ENCODE data around the gene ITGA11. TPM values are rescaled to one million over a fixed set of nuclear protein-coding genes. Genes with fewer than 3 reads are reported as not detected.
A peak's percentile ranks its signal among the peaks of the same experiment; 100 is the strongest.

Gene ITGA11
- total RNA-seq = 6.3 and 8.7 TPM in 2 replicates

GRCh38 chr15:68431792-68432401 lies at the start of gene ITGA11:
ITGA11 (minus strand) TSS chr15:68432163; CDS start chr15:68432066, 97 bp downstream.
- peak; percentile 64 to 78 for DNase-seq (ENCODE audit: low read depth in 2 of 2)

DNA sequence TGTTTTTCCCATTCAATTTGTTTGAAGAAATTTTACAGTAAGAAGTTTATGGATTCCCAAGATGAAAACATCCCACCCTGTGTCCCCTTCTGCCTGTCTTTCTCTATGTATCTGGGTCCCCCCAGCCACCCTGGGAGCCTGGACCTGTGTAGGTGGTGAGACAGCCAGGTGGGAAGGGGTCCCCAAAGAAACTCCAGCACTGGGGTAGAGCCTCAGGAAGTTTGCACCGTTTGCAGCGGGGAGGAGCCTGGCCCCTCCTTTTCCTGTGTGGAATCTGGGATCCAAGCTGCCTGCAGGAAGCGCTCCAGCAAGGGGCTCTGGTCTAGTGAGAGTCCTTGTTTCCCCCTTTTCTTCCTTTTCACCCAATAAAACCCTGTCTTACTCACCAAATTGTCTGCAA lies 49.4 kb upstream of the ITGA11 start:
- no peak for DNase-seq (ENCODE audit: low read depth in 2 of 2)

DNA sequence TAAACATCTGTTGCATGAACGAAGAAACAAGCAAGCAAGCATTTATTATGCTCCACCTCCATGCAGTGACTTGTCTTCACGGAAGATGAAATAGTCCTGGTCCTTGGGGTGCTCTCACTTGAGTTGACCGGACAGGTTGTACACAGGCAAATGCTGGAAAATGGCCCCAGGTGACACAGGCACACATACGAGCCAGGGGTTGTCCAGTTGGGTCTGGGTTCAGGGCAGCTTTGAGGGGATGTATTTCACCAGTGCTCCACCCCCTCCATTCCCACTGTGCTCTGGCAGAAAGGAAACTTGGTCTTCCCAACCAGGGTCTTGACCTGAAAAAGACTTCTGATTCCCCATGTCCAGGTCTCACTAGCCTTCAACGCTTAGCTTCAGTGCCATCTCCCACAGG lies 48.3 kb upstream of the ITGA11 start:
- DNase-seq (ENCODE audit: low read depth in 2 of 2) = no peak

DNA sequence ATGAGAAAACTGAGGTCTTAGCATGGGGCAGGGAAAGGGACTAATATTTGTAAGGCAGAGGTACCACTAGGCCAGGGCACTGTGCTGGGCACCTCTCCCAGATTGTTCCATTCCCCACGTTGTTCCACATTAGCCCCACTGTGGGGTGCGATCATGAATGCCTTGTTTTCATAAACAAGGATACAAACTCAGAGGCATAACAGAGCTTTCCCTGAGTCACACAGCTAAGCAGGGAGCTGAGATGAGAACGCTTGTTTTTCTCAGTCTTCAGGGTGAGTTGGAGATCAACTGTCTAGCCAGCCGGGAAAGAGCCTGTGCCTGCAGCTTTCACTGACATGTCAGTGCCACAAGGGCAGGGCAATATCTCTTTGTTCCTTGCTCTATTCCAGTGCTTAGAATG lies 47.9 kb upstream of the ITGA11 start:
- DNase-seq (ENCODE audit: low read depth in 2 of 2) = no peak

DNA sequence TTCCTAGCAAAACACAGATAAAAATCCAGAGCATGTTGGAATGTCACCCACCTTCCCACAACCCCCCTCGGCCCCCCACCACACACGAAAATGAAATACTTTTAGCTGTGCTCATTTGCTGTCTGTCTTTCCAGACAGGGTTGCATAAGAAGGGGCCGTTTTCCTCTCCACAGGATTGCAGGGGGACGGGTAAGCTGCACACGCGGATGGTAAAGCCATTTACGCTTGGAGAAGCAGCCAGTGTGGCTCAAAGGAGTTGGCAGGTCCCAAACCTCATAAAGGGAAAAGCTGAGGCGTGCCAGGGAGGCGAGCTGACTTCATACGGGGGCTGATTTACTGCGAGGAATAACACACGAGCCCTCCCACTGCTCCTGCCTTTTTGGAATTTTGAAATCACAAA lies 47.4 kb upstream of the ITGA11 start:
- no peak for DNase-seq (ENCODE audit: low read depth in 2 of 2)

GRCh38 chr15:68478853-68479252 lies 46.9 kb upstream of the ITGA11 start:
- DNase-seq (ENCODE audit: low read depth in 2 of 2) = no peak

DNA sequence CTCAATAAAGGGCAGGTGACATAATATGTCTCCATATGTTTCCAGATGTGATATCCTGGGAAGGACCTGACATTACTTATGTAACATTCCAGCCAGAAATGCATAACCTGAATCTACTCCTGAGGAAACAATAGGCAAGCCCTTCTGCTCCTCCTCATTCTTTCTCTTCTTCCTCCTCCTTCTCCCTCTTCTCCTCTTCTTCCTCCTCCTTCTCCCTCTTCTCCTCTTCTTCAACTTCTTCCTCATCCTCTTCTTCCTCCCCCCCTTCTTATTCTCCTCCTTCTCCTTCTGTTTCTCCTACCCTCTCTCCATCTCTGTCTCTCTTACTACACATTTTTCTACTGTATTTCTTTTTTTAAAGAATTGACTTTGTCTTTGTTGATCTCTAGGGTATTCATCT lies 43.5 kb upstream of the ITGA11 start:
- no peak for DNase-seq (ENCODE audit: low read depth in 2 of 2)

- no peak for DNase-seq (ENCODE audit: low read depth in 2 of 2)
Measured at GRCh38 chr15:68471541-68471940, 39.6 kb upstream of the ITGA11 start.

DNA sequence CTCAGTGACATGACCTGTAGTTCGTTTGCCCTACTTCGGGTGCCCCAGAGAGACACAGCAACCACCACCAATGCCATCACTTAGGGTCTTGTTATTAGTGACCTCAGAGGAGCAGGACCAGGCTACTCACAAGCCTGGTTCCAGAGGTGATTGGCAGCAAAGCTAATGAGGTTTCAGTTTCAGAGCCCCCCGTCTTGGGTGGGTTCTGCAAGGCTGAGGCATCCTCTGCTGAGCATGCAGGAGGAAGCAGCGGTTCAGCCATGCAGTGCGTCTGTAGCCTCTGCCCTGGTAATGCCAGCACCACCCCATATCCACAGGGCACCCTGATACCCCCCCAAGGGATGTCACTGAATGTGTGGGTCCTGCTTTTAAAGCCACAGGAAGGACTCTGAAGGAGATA lies 39.0 kb upstream of the ITGA11 start:
- DNase-seq (ENCODE audit: low read depth in 2 of 2) = no peak

GRCh38 chr15:68470049-68470742 lies 38.2 kb upstream of the ITGA11 start:
- no peak for DNase-seq (ENCODE audit: low read depth in 2 of 2)

DNA sequence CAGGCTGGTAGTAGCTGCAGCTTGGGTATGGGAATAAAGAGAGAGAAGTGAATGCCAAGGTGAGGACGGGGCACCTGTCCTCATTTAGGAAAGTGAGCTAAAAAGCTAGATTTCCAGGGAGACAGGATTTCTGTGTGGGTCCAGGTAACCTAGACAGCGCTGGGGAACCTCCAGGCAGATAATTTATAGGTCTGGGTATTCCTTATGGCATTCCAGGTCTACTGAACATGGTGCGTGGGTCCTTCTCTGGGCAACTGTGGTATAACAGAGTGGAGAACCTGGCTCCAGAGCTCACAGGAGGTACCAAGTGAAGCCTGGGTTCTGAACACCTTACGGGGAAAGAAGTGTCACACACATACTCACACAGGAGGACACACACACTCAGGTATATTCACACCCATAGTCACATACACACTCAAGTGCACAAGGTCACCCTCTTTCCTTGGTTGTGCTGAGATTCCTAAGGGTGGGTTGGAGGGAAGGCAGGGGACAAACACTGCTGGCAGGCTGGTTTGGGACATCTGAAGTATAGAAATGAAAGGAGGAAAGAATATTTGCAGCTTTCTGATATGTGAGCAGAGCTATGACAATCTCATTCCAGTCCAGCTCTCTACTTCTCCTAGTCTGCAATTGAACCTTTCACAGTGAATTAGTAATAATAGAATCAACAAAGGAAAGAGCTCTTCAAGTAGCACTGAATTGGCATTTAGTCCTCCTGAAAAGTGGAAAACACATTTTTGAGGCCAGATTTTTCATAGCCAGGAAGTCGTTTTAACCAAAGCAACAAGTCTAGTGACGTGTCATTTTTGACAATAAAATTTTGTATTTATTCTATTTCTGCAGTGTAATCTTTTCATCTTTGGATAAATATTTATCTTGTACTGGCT lies 37.4 kb upstream of the ITGA11 start:
- DNase-seq (ENCODE audit: low read depth in 2 of 2) = no peak

GRCh38 chr15:68466876-68467275 lies 34.9 kb upstream of the ITGA11 start:
- no peak for DNase-seq (ENCODE audit: low read depth in 2 of 2)

DNA sequence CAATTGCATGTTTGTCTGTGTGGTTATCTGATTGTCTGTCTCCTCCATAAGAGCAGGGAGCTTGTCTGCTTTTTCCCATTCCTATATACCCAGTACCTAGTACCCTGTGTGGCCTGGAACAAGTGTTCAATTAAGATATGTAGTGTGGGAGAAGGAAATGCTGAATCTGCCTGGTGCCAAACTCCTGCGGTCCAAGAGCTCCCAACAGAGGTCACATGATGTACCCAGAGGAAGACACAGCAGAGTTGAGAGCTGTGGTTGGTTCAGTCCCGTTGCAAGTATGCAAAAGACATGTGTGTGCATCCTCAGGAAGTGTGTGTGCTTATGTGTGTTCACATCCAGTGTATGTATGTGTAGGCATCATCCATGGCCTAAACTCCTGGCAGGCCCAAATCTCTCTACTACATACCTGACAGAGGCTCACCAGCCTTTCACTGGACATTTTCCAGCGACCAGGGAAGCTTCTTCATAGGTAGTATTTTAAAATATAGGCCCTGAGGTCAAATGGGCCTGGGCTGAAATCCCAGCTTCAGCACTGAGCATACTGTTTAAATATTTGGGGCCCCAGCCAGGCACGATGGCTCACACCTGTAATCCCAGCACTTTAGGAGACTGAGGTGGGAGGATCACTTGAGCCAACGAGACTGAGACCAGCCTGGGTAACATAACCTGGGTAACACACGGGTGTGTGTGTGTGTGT lies 34.0 kb upstream of the ITGA11 start:
- DNase-seq (ENCODE audit: low read depth in 2 of 2) = no peak

DNA sequence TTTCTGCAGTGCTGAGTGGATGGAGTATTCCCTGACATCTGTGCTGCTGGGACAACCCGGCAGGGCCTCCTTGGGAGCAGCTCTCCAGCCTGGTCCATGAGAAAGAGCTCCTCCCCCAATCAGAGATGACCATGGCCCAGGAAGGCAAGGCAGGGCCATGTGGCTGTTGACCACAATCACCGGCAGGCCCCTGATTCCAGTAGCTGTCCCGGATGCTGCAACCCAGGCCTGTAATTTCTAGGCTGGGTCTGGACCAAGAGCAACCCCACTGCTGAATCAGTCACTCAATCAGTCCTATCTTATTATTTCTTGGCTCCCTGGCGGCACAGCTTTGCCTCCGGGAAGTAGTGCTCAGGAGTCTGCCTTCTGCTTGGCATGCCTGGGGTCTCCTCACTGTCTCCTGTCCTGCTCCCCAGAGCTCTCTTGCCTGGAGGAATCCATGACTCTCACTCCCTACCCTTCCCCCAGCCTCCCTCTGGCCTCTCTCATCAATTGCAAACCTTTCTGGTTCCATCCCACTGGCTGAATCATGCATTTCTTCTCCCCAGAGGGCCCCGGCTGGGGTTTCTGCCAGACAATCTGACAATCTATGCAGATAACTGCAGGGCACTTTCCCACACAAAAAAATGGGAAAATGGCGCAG lies 32.6 kb upstream of the ITGA11 start:
- no peak for DNase-seq (ENCODE audit: low read depth in 2 of 2)

GRCh38 chr15:68463996-68464395 lies 32.0 kb upstream of the ITGA11 start:
- no peak for DNase-seq (ENCODE audit: low read depth in 2 of 2)

- no peak for DNase-seq (ENCODE audit: low read depth in 2 of 2)
Measured at GRCh38 chr15:68463444-68463843, 31.5 kb upstream of the ITGA11 start.

DNA sequence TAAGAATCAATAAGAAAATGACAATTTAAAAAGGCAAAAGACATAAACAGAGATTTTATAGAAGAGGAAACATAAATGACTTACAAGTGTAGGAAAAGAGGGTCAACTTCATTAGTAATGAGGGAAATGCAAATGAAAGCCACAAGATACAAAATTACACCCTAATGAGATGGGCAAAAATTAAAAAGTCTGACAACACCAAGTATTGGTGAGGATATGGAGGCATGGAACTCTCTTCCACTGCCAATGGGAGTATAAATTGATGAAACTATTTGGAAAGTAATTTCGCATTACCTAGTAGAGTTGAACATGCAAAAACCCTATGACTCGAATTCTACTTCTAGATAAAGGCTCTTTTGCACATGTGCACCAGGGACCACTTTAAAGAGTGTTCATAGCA lies 28.2 kb upstream of the ITGA11 start:
- DNase-seq (ENCODE audit: low read depth in 2 of 2) = no peak

GRCh38 chr15:68450192-68450591 lies 18.2 kb upstream of the ITGA11 start:
- DNase-seq (ENCODE audit: low read depth in 2 of 2) = no peak

DNA sequence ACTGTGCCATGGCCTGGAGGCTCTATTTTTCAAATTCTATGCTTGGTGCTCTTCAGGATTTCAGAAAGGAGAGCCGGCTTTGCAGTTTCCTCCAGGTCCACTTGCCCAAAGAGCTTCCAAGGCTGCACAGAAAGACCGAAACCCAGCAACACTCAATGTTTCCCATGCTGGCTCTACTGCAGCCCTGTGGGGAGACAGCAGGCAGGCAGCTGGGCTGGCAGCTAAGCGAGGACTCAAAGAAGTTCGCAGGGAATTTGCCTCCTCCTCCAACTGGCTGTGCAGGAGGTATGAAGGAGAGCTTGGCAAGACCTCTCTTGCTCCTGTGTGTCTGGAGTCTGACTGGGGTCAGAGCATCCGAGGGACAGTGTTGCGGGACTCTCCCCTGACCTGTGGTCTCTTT lies 17.4 kb upstream of the ITGA11 start:
- no peak for DNase-seq (ENCODE audit: low read depth in 2 of 2)

DNA sequence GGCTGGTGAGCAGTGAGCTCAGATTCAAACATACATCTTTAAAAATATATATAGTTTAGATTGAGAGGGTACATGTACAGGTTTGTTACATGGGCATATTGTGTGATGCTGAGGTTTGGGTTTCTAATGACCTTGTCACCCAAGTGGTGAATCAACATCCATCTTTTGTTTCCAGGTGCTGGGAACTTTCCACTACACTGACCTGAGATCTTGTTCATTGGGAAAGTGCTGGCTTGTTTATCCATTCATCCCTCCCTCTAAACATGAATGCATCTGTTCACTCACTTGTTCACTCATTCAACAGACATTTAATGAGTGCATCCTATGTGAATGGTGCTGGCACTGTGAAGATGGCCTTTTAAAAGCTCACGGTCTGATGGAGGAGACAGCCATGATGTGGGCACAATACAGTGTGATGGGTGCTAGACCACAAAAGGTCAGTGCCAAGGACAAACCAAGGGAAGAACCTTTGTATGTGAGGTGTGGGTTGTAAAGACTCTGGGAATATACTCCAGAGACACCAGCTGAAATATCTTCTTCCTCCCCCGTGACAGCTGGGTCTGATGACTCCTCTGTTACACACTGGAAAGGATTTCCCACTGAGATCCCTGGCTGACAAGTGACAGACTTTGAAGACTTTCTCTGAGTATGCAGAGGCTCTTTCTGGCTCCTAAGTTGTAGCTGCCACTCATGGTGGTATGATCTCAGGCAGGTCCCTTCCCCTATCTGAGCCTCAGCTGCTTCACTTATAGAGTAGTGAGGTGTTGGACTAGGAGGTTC lies 16.2 kb upstream of the ITGA11 start:
- DNase-seq (ENCODE audit: low read depth in 2 of 2) = peak in 1 of 2 donors; percentile 70

GRCh38 chr15:68447209-68447608 lies 15.2 kb upstream of the ITGA11 start:
- DNase-seq (ENCODE audit: low read depth in 2 of 2) = no peak
